ENCODE results near the gene CTXND1. TPM values are rescaled to one million over a fixed set of nuclear protein-coding genes. Genes with fewer than 3 reads are reported as not detected.

Gene CTXND1
- total RNA-seq, 1 experiment from 2014 or later = not detected

- Histone ChIP-seq H2BK15ac (ENCODE audit: low read depth, low read length) (no peak overlapping the region), H3K4me1 (ENCODE audit: insufficient read depth, low read length) (no peaks in the 10 kb centered on the region), H3K14ac (ENCODE audit: insufficient read depth, low read length) (no peak overlapping the region), H3K4me2 (ENCODE audit: insufficient read depth, insufficient read length, low read length) (no peak overlapping the region), H3K79me1 (ENCODE audit: insufficient read depth, low read depth, low read length, poor library complexity, severe bottlenecking) (no peaks in the 10 kb centered on the region), H3K9me3 (ENCODE audit: control insufficient read depth, low read depth, low read length) (no peaks in the 10 kb centered on the region), H4K91ac (ENCODE audit: insufficient read length, low read depth, low read length) (no peak overlapping the region), H2BK20ac (ENCODE audit: low read depth, low read length, poor library complexity, severe bottlenecking) (no peak overlapping the region), H3K79me2 (ENCODE audit: insufficient read depth, low read length) (no peaks in the 10 kb centered on the region), H3K9ac (ENCODE audit: extremely low read depth, insufficient read length, low read length) (no peak overlapping the region), H2BK5ac (ENCODE audit: insufficient read length, low read length) (no peak overlapping the region), H2AFZ (ENCODE audit: low read length) (no peak overlapping the region), H2BK120ac (ENCODE audit: low read depth, low read length, poor library complexity, severe bottlenecking) (no peak overlapping the region), H3T11ph (ENCODE audit: low read length) (no peak overlapping the region), H3K56ac (ENCODE audit: insufficient read length, low read depth, low read length) (no peak overlapping the region), H4K20me1 (ENCODE audit: control insufficient read depth, insufficient read depth, insufficient read length) (no peaks in the 10 kb centered on the region), H3K27me3 (ENCODE audit: insufficient read depth, low read length) (no peaks in the 10 kb centered on the region), H3K27ac (ENCODE audit: insufficient read length, low read depth, low read length) (no peak overlapping the region), H2AK5ac (ENCODE audit: insufficient read length, low read length) (no peak overlapping the region), H3K23ac (ENCODE audit: insufficient read length, low read depth, low read length) (no peak overlapping the region), H3K18ac (ENCODE audit: insufficient read length, low read depth, low read length) (no peak overlapping the region), H2BK12ac (ENCODE audit: insufficient read length, low read depth, low read length) (no peak overlapping the region), H4K5ac (ENCODE audit: insufficient read length, low read depth, low read length) (no peak overlapping the region), H3K4ac (ENCODE audit: low read depth, low read length) (no peak overlapping the region), H3K23me2 (ENCODE audit: insufficient read length, low read depth, low read length, poor library complexity, severe bottlenecking) (no peaks in the 10 kb centered on the region), H4K8ac (replicated peaks; ENCODE audit: insufficient read length, low read depth, low read length) (no peak overlapping the region)
- DNase-seq = no peak
- TF ChIP-seq CTCF (conservative IDR thresholded peaks at IDR 0.05) = no peak
- Mint-ChIP-seq H3K4me3 (no peak overlapping the region), H3K4me1 (peaks cover 9 to 12% of the 10 kb centered on the region in 2 experiments), H3K27ac (no peak overlapping the region), H3K27me3 (ENCODE audit: low read depth) (peaks cover 6% of the 10 kb centered on the region), H3K9me3 (no peaks in the 10 kb centered on the region), H3K36me3 (ENCODE audit: insufficient read depth in 1 of 3, low read depth in 3 of 3) (no peaks in the 10 kb centered on the region)
- WGBS (ENCODE audit: extremely low coverage, insufficient read length, low lambda C conversion rate) = no CpG with 5 or more reads among the region's 2 CpGs
Measured at GRCh38 chr15:80231371-80231770, 20.6 kb downstream of the CTXND1 start.
